Nephron (organoid): ENCODE results near the gene MOB3B.
A peak's percentile ranks its signal among the peaks of the same experiment; 100 is the strongest.

ENCODE experiments used
- H3K27ac Mint-ChIP-seq, 3 experiments: 2 replicates each; pipeline ENCODE4 v1.8.0; 2020; ENCODE audit warnings: mixed read lengths in 3 of 3, mild to moderate bottlenecking in 2 of 3, moderate library complexity in 1 of 3
- H3K27me3 Mint-ChIP-seq: 2 replicates; pipeline ENCODE4 v1.8.0; 2021; ENCODE audit warnings: low read depth, mild to moderate bottlenecking, moderate library complexity, mixed read lengths
- H3K36me3 Mint-ChIP-seq: 2 replicates; pipeline ENCODE4 v1.8.0; 2020; ENCODE audit warnings: low read depth, mixed read lengths
- H3K4me1 Mint-ChIP-seq: 2 replicates; pipeline ENCODE4 v1.8.0; 2020; ENCODE audit warnings: mixed read lengths
- H3K4me3 Mint-ChIP-seq, 3 experiments: 2 replicates each; pipeline ENCODE4 v1.8.0; 2020; ENCODE audit warnings: mild to moderate bottlenecking in 3 of 3, mixed read lengths in 3 of 3, moderate library complexity in 2 of 3
- H3K9me3 Mint-ChIP-seq: 2 replicates; pipeline ENCODE4 v1.8.0; 2020; ENCODE audit warnings: mixed read lengths
- TF ChIP-seq, protein P1 (sequence below), 3 experiments: fragments of 200-600 bp; sonication (generic); IDR thresholded peaks; one replicate each; pipeline ENCODE4 v1.5.0; 2021; ENCODE audit warnings: antibody characterized with exemption in 3 of 3; ENCODE audit not compliant: unreplicated experiment in 3 of 3

The MOB3B gene

GRCh38 chr9:27412081-27412480 lies 117.5 kb downstream of the MOB3B start:
- H3K4me1 Mint-ChIP-seq: peaks cover 48% of the 10 kb centered on the region
- no peaks in the 10 kb centered on the region for H3K9me3 Mint-ChIP-seq
- no peaks in the 10 kb centered on the region for H3K27me3 Mint-ChIP-seq
- H3K27ac Mint-ChIP-seq: no peak overlapping the region
- H3K36me3 Mint-ChIP-seq: peaks cover 11% of the 10 kb centered on the region
- TF ChIP-seq, protein P1, sequence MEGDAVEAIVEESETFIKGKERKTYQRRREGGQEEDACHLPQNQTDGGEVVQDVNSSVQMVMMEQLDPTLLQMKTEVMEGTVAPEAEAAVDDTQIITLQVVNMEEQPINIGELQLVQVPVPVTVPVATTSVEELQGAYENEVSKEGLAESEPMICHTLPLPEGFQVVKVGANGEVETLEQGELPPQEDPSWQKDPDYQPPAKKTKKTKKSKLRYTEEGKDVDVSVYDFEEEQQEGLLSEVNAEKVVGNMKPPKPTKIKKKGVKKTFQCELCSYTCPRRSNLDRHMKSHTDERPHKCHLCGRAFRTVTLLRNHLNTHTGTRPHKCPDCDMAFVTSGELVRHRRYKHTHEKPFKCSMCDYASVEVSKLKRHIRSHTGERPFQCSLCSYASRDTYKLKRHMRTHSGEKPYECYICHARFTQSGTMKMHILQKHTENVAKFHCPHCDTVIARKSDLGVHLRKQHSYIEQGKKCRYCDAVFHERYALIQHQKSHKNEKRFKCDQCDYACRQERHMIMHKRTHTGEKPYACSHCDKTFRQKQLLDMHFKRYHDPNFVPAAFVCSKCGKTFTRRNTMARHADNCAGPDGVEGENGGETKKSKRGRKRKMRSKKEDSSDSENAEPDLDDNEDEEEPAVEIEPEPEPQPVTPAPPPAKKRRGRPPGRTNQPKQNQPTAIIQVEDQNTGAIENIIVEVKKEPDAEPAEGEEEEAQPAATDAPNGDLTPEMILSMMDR (IDR thresholded peaks at IDR 0.05; ENCODE audit: unreplicated experiment in 3 of 3): no peak
- no peak overlapping the region for H3K4me3 Mint-ChIP-seq

GRCh38 chr9:27408482-27408881 lies 121.1 kb downstream of the MOB3B start:
- peaks cover 10% of the 10 kb centered on the region for H3K9me3 Mint-ChIP-seq
- H3K27me3 Mint-ChIP-seq: no peaks in the 10 kb centered on the region
- no peak overlapping the region for H3K4me3 Mint-ChIP-seq
- no peak overlapping the region for H3K27ac Mint-ChIP-seq
- H3K36me3 Mint-ChIP-seq: peaks cover 22% of the 10 kb centered on the region
- TF ChIP-seq, protein P1 (IDR thresholded peaks at IDR 0.05; ENCODE audit: unreplicated experiment in 3 of 3): no peak
- peaks cover 36% of the 10 kb centered on the region for H3K4me1 Mint-ChIP-seq

GRCh38 chr9:27408001-27408400 lies 121.6 kb downstream of the MOB3B start:
- Mint-ChIP-seq H3K9me3 (peaks cover 10% of the 10 kb centered on the region), H3K27ac (peak overlapping the region in 1 of 3 experiments; percentile 51), H3K27me3 (no peaks in the 10 kb centered on the region), H3K4me1 (peaks cover 34% of the 10 kb centered on the region), H3K36me3 (peaks cover 22% of the 10 kb centered on the region), H3K4me3 (no peak overlapping the region)
- TF ChIP-seq, protein P1 (IDR thresholded peaks at IDR 0.05; ENCODE audit: unreplicated experiment in 3 of 3): no peak

DNA sequence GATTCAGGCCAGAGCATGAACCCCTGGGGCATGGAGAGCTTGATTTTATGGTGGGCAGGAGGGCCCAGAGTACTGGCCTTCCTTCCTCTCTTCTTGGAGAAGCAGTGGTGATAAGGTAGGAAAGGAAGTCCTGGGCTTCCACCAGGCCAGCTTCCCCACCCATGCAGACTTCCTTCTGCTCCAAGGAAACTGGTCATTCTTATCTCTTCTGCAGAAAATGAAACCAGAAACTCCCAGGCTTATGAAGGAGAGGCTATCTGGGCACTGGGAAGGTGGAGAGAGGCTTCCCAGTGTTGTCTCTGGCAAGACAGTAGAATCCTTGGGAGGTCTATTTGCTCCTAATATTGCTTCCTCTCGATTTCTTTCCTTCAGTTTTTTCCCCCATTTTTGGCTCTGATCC lies 122.1 kb downstream of the MOB3B start:
- Mint-ChIP-seq H3K27me3 (no peaks in the 10 kb centered on the region), H3K27ac (peak overlapping the region in 1 of 3 experiments; percentile 51), H3K4me3 (no peak overlapping the region), H3K4me1 (peaks cover 32% of the 10 kb centered on the region), H3K36me3 (peaks cover 22% of the 10 kb centered on the region), H3K9me3 (peaks cover 10% of the 10 kb centered on the region)
- TF ChIP-seq, protein P1 (IDR thresholded peaks at IDR 0.05; ENCODE audit: unreplicated experiment in 3 of 3): no peak

GRCh38 chr9:27404661-27405060 lies 125.0 kb downstream of the MOB3B start:
- TF ChIP-seq, protein P1 (IDR thresholded peaks at IDR 0.05; ENCODE audit: unreplicated experiment in 3 of 3): no peak
- no peak overlapping the region for H3K27ac Mint-ChIP-seq
- H3K36me3 Mint-ChIP-seq: peaks cover 23% of the 10 kb centered on the region
- H3K4me1 Mint-ChIP-seq: peaks cover 30% of the 10 kb centered on the region
- H3K9me3 Mint-ChIP-seq: peaks cover 10% of the 10 kb centered on the region
- no peaks in the 10 kb centered on the region for H3K27me3 Mint-ChIP-seq
- no peak overlapping the region for H3K4me3 Mint-ChIP-seq

- no peaks in the 10 kb centered on the region for H3K27me3 Mint-ChIP-seq
- H3K36me3 Mint-ChIP-seq: peaks cover 22% of the 10 kb centered on the region
- peaks cover 17% of the 10 kb centered on the region for H3K4me1 Mint-ChIP-seq
- peaks cover 10% of the 10 kb centered on the region for H3K9me3 Mint-ChIP-seq
- TF ChIP-seq, protein P1 (IDR thresholded peaks at IDR 0.05; ENCODE audit: unreplicated experiment in 3 of 3): no peak
- peak overlapping the region in 2 of 3 experiments; percentile 46 to 58 for H3K27ac Mint-ChIP-seq
- H3K4me3 Mint-ChIP-seq: no peak overlapping the region
Observed at GRCh38 chr9:27402626-27403025, 127.0 kb downstream of the MOB3B start.
